GM06990 (cell line): ENCODE results near the gene ACSF2.
"Not testable (repeated sequence)": the region's sequence is repeated elsewhere in the genome, so short reads cannot be mapped to it uniquely, and the experiment has no call there.

Experiments used
- DNase-seq: peaks from one replicate; pipeline ENCODE4 v3.0.0-alpha.2; 2011; ENCODE audit not compliant: insufficient read length; ENCODE audit errors: extremely low read depth
- H3K27me3 ChIP-seq: replicated peaks from 2 replicates; pipeline ENCODE4 v1.6.0; 2011; ENCODE audit warnings: low read length; ENCODE audit not compliant: control insufficient read depth, insufficient read depth
- H3K36me3 ChIP-seq: 2 replicates; pipeline ENCODE4 v1.5.1; 2011; ENCODE audit warnings: low read length; ENCODE audit not compliant: control insufficient read depth, insufficient read depth
- H3K4me3 ChIP-seq: replicated peaks from 2 replicates; pipeline ENCODE4 v1.5.1; 2011; ENCODE audit warnings: low read depth, mild to moderate bottlenecking, control low read depth, low read length
- TF ChIP-seq, protein P1 (sequence below): IDR thresholded peaks from 2 replicates; pipeline ENCODE4 v1.5.1; 2011; ENCODE audit warnings: low read length, control low read depth, mild to moderate bottlenecking, inconsistent platforms; ENCODE audit not compliant: insufficient read depth, poor library complexity, severe bottlenecking

The ACSF2 gene

DNA sequence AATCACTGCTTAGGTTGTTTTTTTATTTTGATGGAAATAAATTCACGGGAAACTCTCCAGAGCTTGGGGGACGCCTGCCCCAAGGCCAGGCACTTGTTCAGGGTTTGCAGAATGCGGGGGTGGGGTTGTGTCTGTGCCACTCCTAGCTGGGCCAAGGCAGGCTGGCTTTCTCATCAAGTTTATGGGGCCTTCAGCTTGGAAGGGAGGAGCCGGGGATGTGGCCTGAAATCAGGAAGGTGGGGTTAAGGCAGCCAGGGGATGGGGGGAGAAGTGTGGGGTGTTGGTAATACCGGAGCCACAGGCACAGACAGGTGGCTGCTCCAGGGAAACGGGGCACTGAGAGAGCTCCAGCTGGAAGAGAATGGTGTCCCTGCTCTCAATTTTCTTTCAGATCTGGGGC is 44.4 kb downstream of the ACSF2 start:
- Histone ChIP-seq H3K27me3 (no peaks in the 10 kb centered on the region), H3K36me3 (no peaks in the 10 kb centered on the region), H3K4me3 (no peak overlapping the region)
- TF ChIP-seq, protein P1, sequence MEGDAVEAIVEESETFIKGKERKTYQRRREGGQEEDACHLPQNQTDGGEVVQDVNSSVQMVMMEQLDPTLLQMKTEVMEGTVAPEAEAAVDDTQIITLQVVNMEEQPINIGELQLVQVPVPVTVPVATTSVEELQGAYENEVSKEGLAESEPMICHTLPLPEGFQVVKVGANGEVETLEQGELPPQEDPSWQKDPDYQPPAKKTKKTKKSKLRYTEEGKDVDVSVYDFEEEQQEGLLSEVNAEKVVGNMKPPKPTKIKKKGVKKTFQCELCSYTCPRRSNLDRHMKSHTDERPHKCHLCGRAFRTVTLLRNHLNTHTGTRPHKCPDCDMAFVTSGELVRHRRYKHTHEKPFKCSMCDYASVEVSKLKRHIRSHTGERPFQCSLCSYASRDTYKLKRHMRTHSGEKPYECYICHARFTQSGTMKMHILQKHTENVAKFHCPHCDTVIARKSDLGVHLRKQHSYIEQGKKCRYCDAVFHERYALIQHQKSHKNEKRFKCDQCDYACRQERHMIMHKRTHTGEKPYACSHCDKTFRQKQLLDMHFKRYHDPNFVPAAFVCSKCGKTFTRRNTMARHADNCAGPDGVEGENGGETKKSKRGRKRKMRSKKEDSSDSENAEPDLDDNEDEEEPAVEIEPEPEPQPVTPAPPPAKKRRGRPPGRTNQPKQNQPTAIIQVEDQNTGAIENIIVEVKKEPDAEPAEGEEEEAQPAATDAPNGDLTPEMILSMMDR: no peak
- DNase-seq: no peak

- Histone ChIP-seq H3K27me3 (no peaks in the 10 kb centered on the region), H3K36me3 (no peaks in the 10 kb centered on the region), H3K4me3 (no peak overlapping the region)
- TF ChIP-seq, protein P1: no peak
- no peak for DNase-seq
These were observed 45.2 kb downstream of the ACSF2 start for GRCh38 chr17:50471009-50471905.

DNA sequence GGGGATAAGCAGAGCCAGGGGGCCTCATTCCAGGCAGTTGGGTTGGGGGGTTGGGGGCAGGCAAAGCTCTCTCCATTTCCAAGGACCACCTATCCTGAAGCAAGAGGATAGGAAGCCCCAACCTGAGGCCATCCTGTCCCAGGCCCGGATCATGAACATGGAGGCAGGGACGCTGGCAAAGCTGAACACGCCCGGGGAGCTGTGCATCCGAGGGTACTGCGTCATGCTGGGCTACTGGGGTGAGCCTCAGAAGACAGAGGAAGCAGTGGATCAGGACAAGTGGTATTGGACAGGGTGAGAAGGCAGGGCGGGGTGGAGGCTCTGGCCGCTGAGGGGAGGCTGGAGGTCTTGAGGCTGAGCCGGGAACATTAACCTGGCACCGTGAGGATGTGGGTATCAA is 46.3 kb downstream of the ACSF2 start:
- TF ChIP-seq, protein P1: no peak
- H3K36me3 ChIP-seq: no peaks in the 10 kb centered on the region
- H3K27me3 ChIP-seq: no peaks in the 10 kb centered on the region
- H3K4me3 ChIP-seq: no peak overlapping the region
- DNase-seq: no peak

DNA sequence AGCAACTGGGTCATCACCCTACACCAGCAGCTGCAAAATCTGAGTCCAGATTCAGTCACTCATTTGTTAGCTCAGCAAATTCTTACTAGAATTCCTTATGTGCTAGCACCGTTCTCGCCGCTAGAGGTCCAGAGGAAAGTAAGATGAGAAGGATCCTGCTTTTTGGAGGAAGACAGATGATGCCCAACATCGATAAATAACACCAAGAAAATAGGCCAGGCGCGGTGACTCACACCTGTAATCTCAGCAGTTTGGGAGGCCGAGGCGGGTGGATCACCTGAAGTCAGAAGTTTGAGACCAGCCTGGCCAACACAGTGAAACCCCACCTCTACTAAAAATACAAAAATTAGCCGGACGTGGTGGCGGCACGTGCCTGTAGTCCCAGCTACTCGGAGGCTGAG is 46.7 kb downstream of the ACSF2 start:
- H3K36me3 ChIP-seq, H3K4me3 ChIP-seq, H3K27me3 ChIP-seq, DNase-seq: not testable (repeated sequence)

DNA sequence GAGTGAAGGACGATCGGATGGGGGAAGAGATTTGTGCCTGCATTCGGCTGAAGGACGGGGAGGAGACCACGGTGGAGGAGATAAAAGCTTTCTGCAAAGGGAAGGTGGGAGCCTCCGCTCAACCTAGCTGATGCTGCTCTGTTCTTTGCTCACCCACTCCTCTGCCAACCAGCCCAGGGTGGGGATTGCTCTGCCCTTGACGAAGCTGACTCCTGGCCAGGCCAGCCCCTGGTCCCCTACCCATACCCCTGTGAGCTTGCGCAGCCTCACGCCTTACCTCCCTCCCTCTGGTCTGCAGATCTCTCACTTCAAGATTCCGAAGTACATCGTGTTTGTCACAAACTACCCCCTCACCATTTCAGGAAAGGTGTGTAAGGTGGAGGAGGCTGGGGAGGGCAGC is 47.9 kb downstream of the ACSF2 start:
- TF ChIP-seq, protein P1: no peak
- no peaks in the 10 kb centered on the region for H3K36me3 ChIP-seq
- H3K27me3 ChIP-seq: no peaks in the 10 kb centered on the region
- H3K4me3 ChIP-seq: no peak overlapping the region
- no peak for DNase-seq

DNA sequence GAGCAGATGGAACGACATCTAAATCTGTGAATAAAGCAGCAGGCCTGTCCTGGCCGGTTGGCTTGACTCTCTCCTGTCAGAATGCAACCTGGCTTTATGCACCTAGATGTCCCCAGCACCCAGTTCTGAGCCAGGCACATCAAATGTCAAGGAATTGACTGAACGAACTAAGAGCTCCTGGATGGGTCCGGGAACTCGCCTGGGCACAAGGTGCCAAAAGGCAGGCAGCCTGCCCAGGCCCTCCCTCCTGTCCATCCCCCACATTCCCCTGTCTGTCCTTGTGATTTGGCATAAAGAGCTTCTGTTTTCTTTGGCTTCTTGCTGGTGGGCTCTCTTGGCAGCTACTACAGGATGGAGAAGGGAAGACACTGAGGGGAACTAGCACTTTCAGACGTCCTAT is 48.5 kb downstream of the ACSF2 start:
- TF ChIP-seq, protein P1: no peak
- no peaks in the 10 kb centered on the region for H3K27me3 ChIP-seq
- no peaks in the 10 kb centered on the region for H3K36me3 ChIP-seq
- no peak for DNase-seq
- no peak overlapping the region for H3K4me3 ChIP-seq
